K562 (cell line): ENCODE results near the gene CDIPT. TPM values are rescaled to one million over a fixed set of nuclear protein-coding genes. Genes with fewer than 3 reads are reported as not detected.

ENCODE experiments used
- CHD4 ChIP-seq: fragments of 200-600 bp; sonication (generic); IDR thresholded peaks from 3 replicates; pipeline ENCODE4 v1.6.1; 2012; ENCODE audit warnings: low read depth, mild to moderate bottlenecking, mixed read lengths, low read length, inconsistent platforms; ENCODE audit not compliant: insufficient read depth, insufficient replicate concordance, poor library complexity, severe bottlenecking
- DACH1 ChIP-seq: fragments of 450-650 bp; IDR thresholded peaks from 2 replicates; pipeline ENCODE4 v1.6.1; 2018; ENCODE audit not compliant: partially characterized antibody
- EWSR1 ChIP-seq: fragments of 450-650 bp; IDR thresholded peaks from 2 replicates; pipeline ENCODE4 v1.6.1; 2018; ENCODE audit warnings: borderline replicate concordance, mild to moderate bottlenecking, low read depth, moderate library complexity; ENCODE audit not compliant: partially characterized antibody
- FIP1L1 ChIP-seq: fragments of 200-400 bp; formaldehyde crosslinking; IDR thresholded peaks from 2 replicates; pipeline ENCODE4 v1.6.1; 2018; ENCODE audit warnings: mild to moderate bottlenecking, low read depth, low read length; ENCODE audit not compliant: poor library complexity, severe bottlenecking
- GATAD2B ChIP-seq: fragments of 450-650 bp; IDR thresholded peaks from 2 replicates; pipeline ENCODE4 v1.6.1; 2017; ENCODE audit warnings: mild to moderate bottlenecking, borderline replicate concordance
- HDGF ChIP-seq: fragments of 450-650 bp; IDR thresholded peaks from 2 replicates; pipeline ENCODE4 v1.6.1; 2016
- NCOR1 ChIP-seq: fragments of 450-650 bp; IDR thresholded peaks from 2 replicates; pipeline ENCODE4 v1.6.1; 2016; ENCODE audit warnings: mild to moderate bottlenecking, moderate library complexity
- PHB ChIP-seq: fragments of 250-450 bp; sonication (Bioruptor Pico); IDR thresholded peaks from 2 replicates; pipeline ENCODE4 v1.5.0; 2021
- POLR2G ChIP-seq: fragments of 200-400 bp; formaldehyde crosslinking; IDR thresholded peaks from 2 replicates; pipeline ENCODE4 v1.6.1; 2017; ENCODE audit warnings: low read depth, mild to moderate bottlenecking, antibody characterized with exemption, low read length, moderate library complexity
- PTRF ChIP-seq: fragments of 450-650 bp; IDR thresholded peaks from 2 replicates; pipeline ENCODE4 v1.6.1; 2016; ENCODE audit warnings: mild to moderate bottlenecking, missing genetic modification characterization, missing compliant biosample characterization
- SMARCA4 ChIP-seq: fragments of 450-650 bp; IDR thresholded peaks from 2 replicates; pipeline ENCODE4 v1.6.1; 2016
- ZBTB33 ChIP-seq: sonication (generic); formaldehyde crosslinking; IDR thresholded peaks from 2 replicates; pipeline ENCODE4 v1.8.1; 2023; ENCODE audit warnings: mild to moderate bottlenecking, missing genetic modification reagents
- ZNF384 ChIP-seq: IDR thresholded peaks from 2 replicates; pipeline ENCODE4 v1.6.1; 2012; ENCODE audit warnings: low read depth, low read length, improper control_type of control experiment
- ZNF449 ChIP-seq: fragments of 250-450 bp; sonication (Bioruptor Pico); IDR thresholded peaks from 2 replicates; pipeline ENCODE4 v1.8.0; 2022; ENCODE audit warnings: moderate library complexity, mild to moderate bottlenecking, inconsistent platforms
- polyA plus RNA-seq, 8 experiments: library from polyadenylated mRNA; depleted of rRNA in 4 of 8; stranded (reverse) in 5 of 8; unstranded in 3 of 8; fragments of >200 nt; fragmentation: Nextera tagmentation in 2 of 8; fragmentation: Illumina TruSeq in 1 of 8; extraction: Ambion mirVana in 2 of 8; extraction: Trizol in 1 of 8; gene quantifications; 2 replicates each; pipeline versions ENCODE4 v1.2.1 to v1.2.3, GENCODE V29; 2011 to 2014; ENCODE audit warnings: inconsistent platforms in 1 of 8, missing spikeins in 1 of 8
- total RNA-seq, 7 experiments: library from RNA; depleted of rRNA in 6 of 7; stranded (reverse); fragments of >200 nt in 6 of 7; fragmentation: Illumina TruSeq in 2 of 7; extraction: Trizol in 2 of 7; gene quantifications; 2 replicates each; pipeline versions ENCODE4 v1.2.1 to v1.2.3, GENCODE V29; 2011 to 2021; ENCODE audit warnings: low replicate concordance in 1 of 7
- TF ChIP-seq, protein P1 (sequence below), 2 experiments: fragments of 450-650 bp in 1 of 2; sonication (generic) in 1 of 2; formaldehyde crosslinking in 1 of 2; IDR thresholded peaks in 1 of 2; conservative IDR thresholded peaks in 1 of 2; 2 replicates each; pipeline versions ENCODE4 v1.6.1 to v1.8.1; 2016 to 2023; ENCODE audit warnings: mild to moderate bottlenecking in 2 of 2, moderate library complexity in 2 of 2, inconsistent platforms in 1 of 2, missing genetic modification reagents in 1 of 2
- TF ChIP-seq, protein P2 (sequence below): sonication (generic); formaldehyde crosslinking; IDR thresholded peaks from 2 replicates; pipeline ENCODE4 v1.9.0; 2022; ENCODE audit warnings: mild to moderate bottlenecking, missing genetic modification reagents
- TF ChIP-seq, protein P3 (sequence below): fragments of 450-650 bp; IDR thresholded peaks from 2 replicates; pipeline ENCODE4 v1.6.1; 2018; ENCODE audit not compliant: partially characterized antibody
- TF ChIP-seq, protein P4 (sequence below): fragments of 250-450 bp; sonication (Bioruptor Pico); IDR thresholded peaks from 2 replicates; pipeline ENCODE4 v1.5.1; 2021; ENCODE audit warnings: mild to moderate bottlenecking

Gene CDIPT
- total and polyA plus RNA-seq, 9 of the 15 experiments (the other 6 are each of a cell fraction or from before 2014, with no cell fraction given), result 1.3 to 37.0 (median 23.0) TPM

DNA sequence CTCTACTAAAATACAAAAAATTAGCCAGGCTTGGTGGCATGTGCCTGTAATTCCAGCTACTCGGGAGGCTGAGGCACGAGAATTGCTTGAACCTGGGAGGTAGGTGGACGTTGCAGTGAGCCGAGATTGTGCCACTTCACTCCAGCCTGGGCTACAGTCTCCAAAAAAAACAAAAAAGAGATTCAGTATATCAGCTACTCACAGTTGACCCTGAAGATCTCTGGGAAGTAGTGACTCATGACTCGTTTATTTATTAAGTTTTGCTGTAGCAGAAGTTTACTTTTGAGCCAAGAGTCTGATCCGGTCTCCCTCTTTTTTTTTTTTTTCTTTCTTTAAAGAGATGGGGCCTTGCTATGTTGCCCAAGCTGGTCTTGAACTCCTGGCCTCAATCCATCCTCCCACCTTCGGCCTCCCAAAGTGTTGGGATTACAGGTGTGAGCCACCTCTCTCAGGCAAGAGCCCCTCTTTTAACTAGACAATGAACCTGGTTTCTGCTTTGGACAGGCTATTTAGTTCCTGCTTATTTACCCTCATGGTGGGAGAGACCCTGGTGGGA is 38.4 kb downstream of the CDIPT start (continued):
- no peak for TF ChIP-seq ZBTB33 (CRISPR knock-in tag)
- TF ChIP-seq GATAD2B, result no peak
- TF ChIP-seq, protein P1, sequence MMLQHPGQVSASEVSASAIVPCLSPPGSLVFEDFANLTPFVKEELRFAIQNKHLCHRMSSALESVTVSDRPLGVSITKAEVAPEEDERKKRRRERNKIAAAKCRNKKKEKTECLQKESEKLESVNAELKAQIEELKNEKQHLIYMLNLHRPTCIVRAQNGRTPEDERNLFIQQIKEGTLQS (IDR thresholded peaks at IDR 0.05), result peak; percentile 40; the same call in 1 of the 2 replicates
- TF ChIP-seq, protein P1 (CRISPR knock-in tag; conservative IDR thresholded peaks at IDR 0.05), result no peak
- TF ChIP-seq CHD4, result no peak
- TF ChIP-seq, protein P2, sequence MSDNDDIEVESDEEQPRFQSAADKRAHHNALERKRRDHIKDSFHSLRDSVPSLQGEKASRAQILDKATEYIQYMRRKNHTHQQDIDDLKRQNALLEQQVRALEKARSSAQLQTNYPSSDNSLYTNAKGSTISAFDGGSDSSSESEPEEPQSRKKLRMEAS (CRISPR knock-in tag), result no peak
- TF ChIP-seq SMARCA4, result no peak
- no peak for TF ChIP-seq HDGF
- no peak for TF ChIP-seq PTRF
- no peak for TF ChIP-seq PHB (CRISPR knock-in tag)
- no peak for TF ChIP-seq FIP1L1
- TF ChIP-seq, protein P3, sequence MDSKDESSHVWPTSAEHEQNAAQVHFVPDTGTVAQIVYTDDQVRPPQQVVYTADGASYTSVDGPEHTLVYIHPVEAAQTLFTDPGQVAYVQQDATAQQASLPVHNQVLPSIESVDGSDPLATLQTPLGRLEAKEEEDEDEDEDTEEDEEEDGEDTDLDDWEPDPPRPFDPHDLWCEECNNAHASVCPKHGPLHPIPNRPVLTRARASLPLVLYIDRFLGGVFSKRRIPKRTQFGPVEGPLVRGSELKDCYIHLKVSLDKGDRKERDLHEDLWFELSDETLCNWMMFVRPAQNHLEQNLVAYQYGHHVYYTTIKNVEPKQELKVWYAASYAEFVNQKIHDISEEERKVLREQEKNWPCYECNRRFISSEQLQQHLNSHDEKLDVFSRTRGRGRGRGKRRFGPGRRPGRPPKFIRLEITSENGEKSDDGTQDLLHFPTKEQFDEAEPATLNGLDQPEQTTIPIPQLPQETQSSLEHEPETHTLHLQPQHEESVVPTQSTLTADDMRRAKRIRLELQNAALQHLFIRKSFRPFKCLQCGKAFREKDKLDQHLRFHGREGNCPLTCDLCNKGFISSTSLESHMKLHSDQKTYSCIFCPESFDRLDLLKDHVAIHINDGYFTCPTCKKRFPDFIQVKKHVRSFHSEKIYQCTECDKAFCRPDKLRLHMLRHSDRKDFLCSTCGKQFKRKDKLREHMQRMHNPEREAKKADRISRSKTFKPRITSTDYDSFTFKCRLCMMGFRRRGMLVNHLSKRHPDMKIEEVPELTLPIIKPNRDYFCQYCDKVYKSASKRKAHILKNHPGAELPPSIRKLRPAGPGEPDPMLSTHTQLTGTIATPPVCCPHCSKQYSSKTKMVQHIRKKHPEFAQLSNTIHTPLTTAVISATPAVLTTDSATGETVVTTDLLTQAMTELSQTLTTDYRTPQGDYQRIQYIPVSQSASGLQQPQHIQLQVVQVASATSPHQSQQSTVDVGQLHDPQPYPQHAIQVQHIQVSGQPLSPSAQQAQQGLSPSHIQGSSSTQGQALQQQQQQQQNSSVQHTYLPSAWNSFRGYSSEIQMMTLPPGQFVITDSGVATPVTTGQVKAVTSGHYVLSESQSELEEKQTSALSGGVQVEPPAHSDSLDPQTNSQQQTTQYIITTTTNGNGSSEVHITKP, result no peak
- TF ChIP-seq, protein P4, sequence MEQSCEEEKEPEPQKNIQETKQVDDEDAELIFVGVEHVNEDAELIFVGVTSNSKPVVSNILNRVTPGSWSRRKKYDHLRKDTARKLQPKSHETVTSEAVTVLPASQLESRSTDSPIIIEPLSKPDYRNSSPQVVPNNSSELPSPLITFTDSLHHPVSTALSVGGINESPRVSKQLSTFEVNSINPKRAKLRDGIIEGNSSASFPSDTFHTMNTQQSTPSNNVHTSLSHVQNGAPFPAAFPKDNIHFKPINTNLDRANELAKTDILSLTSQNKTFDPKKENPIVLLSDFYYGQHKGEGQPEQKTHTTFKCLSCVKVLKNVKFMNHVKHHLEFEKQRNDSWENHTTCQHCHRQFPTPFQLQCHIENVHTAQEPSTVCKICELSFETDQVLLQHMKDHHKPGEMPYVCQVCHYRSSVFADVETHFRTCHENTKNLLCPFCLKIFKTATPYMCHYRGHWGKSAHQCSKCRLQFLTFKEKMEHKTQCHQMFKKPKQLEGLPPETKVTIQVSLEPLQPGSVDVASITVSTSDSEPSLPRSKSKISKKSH (CRISPR knock-in tag), result no peak
- TF ChIP-seq ZNF384, result peak; percentile 59
- TF ChIP-seq EWSR1, result no peak
- no peak for TF ChIP-seq ZNF449 (CRISPR knock-in tag)
- no peak for TF ChIP-seq NCOR1
- no peak; the same call in 1 of the 2 replicates for TF ChIP-seq POLR2G
- TF ChIP-seq DACH1, result no peak
